ENCODE measurements around the gene STOX2. TPM values are rescaled to one million over a fixed set of nuclear protein-coding genes. Genes with fewer than 3 reads are reported as not detected.

STOX2 gene
- total RNA-seq, 1 donor from 2014 or later = 26.7 TPM

- H3K36me3 Mint-ChIP-seq (ENCODE audit: low read depth) = peaks cover 8% of the 10 kb centered on the region
- no peaks in the 10 kb centered on the region for H3K27me3 Mint-ChIP-seq (ENCODE audit: low read depth)
- H3K27ac Mint-ChIP-seq (ENCODE audit: unreplicated experiment) = no peak overlapping the region
- TF ChIP-seq, protein P1, sequence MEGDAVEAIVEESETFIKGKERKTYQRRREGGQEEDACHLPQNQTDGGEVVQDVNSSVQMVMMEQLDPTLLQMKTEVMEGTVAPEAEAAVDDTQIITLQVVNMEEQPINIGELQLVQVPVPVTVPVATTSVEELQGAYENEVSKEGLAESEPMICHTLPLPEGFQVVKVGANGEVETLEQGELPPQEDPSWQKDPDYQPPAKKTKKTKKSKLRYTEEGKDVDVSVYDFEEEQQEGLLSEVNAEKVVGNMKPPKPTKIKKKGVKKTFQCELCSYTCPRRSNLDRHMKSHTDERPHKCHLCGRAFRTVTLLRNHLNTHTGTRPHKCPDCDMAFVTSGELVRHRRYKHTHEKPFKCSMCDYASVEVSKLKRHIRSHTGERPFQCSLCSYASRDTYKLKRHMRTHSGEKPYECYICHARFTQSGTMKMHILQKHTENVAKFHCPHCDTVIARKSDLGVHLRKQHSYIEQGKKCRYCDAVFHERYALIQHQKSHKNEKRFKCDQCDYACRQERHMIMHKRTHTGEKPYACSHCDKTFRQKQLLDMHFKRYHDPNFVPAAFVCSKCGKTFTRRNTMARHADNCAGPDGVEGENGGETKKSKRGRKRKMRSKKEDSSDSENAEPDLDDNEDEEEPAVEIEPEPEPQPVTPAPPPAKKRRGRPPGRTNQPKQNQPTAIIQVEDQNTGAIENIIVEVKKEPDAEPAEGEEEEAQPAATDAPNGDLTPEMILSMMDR (conservative IDR thresholded peaks at IDR 0.05) = no peak
- no peak overlapping the region for H3K4me3 Mint-ChIP-seq
- H3K9me3 Mint-ChIP-seq = no peaks in the 10 kb centered on the region
- no peak for DNase-seq (ENCODE audit: low read depth, low spot score)
- peaks cover 31% of the 10 kb centered on the region for H3K4me1 Mint-ChIP-seq
These were observed 30.9 kb downstream of the STOX2 start for GRCh38 chr4:183936047-183936446.

DNA sequence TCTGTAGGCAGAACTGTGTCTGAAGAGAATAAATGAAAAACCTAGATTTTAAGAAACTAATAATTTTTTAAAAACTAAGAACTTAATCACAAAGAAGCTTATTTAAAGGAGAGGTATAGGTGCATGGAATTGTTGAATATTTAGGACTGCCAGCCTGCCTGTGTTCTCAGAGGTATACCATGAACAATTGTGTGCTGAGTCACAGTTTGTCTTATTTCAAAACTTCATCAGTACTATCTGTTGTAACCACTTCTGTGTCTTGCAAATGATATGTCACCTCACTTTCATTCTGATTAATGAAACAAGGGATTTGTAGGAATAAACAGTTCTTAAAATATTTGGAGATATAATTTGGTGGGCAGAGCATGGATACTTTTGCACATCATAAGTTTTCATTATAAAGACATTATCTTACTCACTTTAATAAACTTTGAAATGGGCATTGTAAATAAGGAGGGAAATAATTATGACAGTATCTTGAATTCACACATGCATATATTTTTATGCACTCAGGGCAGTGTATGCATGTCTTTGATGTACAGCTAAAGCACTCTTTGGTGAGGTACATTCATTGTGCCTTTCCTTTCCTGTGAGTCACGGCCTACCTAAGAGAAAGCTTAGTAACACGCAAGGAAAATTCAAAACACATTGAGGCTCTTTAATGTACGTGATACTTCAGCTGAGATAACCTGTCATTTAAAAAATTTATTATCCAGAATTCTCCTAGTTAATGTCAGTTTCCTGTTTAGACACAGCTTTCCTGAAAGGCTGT is 31.7 kb downstream of the STOX2 start:
- Mint-ChIP-seq H3K27ac (ENCODE audit: unreplicated experiment) (no peak overlapping the region), H3K4me3 (no peak overlapping the region), H3K9me3 (no peaks in the 10 kb centered on the region), H3K36me3 (ENCODE audit: low read depth) (peaks cover 8% of the 10 kb centered on the region), H3K27me3 (ENCODE audit: low read depth) (no peaks in the 10 kb centered on the region), H3K4me1 (peaks cover 31% of the 10 kb centered on the region)
- no peak for DNase-seq (ENCODE audit: low read depth, low spot score)
- TF ChIP-seq, protein P1 (conservative IDR thresholded peaks at IDR 0.05) = no peak

DNA sequence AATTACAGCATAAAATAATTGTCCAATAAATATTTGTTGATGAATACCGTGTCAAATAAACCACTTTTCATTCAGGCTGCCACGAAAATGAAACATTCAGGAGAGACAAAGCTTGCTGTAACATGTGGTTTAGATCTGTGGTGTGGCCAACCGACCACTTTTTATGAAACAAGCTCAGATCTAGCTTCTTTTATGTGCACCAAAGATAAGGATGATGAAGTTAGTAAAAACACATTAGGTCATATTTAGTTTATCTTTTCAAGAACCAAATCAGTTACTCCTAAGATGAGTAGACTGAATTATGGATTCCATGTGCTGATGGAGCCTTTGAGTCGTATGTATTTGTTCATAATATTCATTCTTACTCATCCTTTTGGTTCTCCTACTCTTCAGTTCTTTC is 35.8 kb downstream of the STOX2 start:
- Mint-ChIP-seq H3K4me3 (no peak overlapping the region), H3K27me3 (ENCODE audit: low read depth) (no peaks in the 10 kb centered on the region), H3K36me3 (ENCODE audit: low read depth) (peaks cover 8% of the 10 kb centered on the region), H3K27ac (ENCODE audit: unreplicated experiment) (peak overlapping the region; percentile 67), H3K4me1 (peaks cover 17% of the 10 kb centered on the region), H3K9me3 (no peaks in the 10 kb centered on the region)
- DNase-seq (ENCODE audit: low read depth, low spot score) = no peak
- TF ChIP-seq, protein P1 (conservative IDR thresholded peaks at IDR 0.05) = no peak

GRCh38 chr4:183941964-183942363 is 36.9 kb downstream of the STOX2 start:
- no peaks in the 10 kb centered on the region for H3K27me3 Mint-ChIP-seq (ENCODE audit: low read depth)
- H3K36me3 Mint-ChIP-seq (ENCODE audit: low read depth) = peaks cover 8% of the 10 kb centered on the region
- H3K27ac Mint-ChIP-seq (ENCODE audit: unreplicated experiment) = no peak overlapping the region
- H3K9me3 Mint-ChIP-seq = no peaks in the 10 kb centered on the region
- no peak for DNase-seq (ENCODE audit: low read depth, low spot score)
- H3K4me3 Mint-ChIP-seq = no peak overlapping the region
- peaks cover 12% of the 10 kb centered on the region for H3K4me1 Mint-ChIP-seq
- TF ChIP-seq, protein P1 (conservative IDR thresholded peaks at IDR 0.05) = no peak

DNA sequence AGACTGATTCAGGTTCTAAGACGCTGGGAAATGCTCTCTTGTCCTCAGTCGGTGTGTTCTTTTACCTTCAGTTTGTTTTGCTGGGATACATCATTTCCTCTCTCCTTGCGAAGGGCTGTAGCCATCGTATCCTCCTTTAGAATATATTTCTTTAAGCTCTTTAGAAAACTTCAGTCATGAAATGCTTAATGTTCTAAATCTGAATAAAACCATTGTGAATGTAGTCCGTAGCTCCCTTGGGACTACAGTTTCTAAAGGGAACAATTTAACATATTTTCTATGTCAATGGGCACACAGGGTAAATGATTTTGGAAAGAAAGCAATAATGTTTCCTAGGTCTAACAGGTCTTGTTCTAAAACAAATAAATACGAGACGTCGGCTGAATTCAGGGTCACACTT is 40.6 kb downstream of the STOX2 start:
- Mint-ChIP-seq H3K27ac (ENCODE audit: unreplicated experiment) (no peak overlapping the region), H3K9me3 (no peaks in the 10 kb centered on the region), H3K4me3 (no peak overlapping the region), H3K36me3 (ENCODE audit: low read depth) (no peaks in the 10 kb centered on the region), H3K4me1 (peaks cover 14% of the 10 kb centered on the region), H3K27me3 (ENCODE audit: low read depth) (no peaks in the 10 kb centered on the region)
- DNase-seq (ENCODE audit: low read depth, low spot score) = no peak
- TF ChIP-seq, protein P1 (conservative IDR thresholded peaks at IDR 0.05) = no peak
